ENCODE results near the gene TMC4. TPM values are rescaled to one million over a fixed set of nuclear protein-coding genes. Genes with fewer than 3 reads are reported as not detected.

Gene TMC4
- total and polyA plus RNA-seq, 12 donors = 0.59 to 11.6 (median 2.1) TPM

DNA sequence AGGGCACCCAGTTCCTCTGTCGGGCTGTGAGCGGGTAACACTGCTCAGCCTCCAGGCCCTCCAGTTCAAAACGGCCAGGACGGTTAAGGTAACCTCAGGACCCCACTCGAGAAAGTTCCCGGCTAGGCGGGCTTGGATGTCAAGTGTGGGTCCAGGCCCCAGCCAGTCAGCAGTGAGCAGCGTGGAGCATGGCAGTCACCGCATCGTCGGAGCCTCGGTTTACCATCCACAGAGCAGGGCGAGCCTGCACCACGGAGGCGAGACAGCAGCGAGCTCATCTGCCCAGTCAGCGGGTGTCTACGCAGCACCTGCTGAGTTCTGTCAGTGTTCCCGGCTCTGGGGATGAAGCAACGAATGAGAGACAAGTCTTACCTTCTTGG lies 43.4 kb downstream of the TMC4 start:
- H3K27me3 ChIP-seq = peaks cover 0 to 2% (median 0%) of the 10 kb centered on the region in 7 donors
- no peaks in the 10 kb centered on the region for H3K9me3 ChIP-seq
- WGBS, 2 donors = 97 to 98% methylated on average over 20 of the region's 20 CpGs
- H3K27ac ChIP-seq = no peak overlapping the region
- ATAC-seq (no peak), DNase-seq (no peak)
- no peaks in the 10 kb centered on the region for H3K4me1 ChIP-seq
- H3K4me3 ChIP-seq = no peak overlapping the region
- TF ChIP-seq, protein P1, sequence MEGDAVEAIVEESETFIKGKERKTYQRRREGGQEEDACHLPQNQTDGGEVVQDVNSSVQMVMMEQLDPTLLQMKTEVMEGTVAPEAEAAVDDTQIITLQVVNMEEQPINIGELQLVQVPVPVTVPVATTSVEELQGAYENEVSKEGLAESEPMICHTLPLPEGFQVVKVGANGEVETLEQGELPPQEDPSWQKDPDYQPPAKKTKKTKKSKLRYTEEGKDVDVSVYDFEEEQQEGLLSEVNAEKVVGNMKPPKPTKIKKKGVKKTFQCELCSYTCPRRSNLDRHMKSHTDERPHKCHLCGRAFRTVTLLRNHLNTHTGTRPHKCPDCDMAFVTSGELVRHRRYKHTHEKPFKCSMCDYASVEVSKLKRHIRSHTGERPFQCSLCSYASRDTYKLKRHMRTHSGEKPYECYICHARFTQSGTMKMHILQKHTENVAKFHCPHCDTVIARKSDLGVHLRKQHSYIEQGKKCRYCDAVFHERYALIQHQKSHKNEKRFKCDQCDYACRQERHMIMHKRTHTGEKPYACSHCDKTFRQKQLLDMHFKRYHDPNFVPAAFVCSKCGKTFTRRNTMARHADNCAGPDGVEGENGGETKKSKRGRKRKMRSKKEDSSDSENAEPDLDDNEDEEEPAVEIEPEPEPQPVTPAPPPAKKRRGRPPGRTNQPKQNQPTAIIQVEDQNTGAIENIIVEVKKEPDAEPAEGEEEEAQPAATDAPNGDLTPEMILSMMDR (IDR thresholded peaks at IDR 0.05) = no peak
- peaks cover 4 to 83% (median 50%) of the 10 kb centered on the region in 9 donors for H3K36me3 ChIP-seq
- intact Hi-C loops (cut with DNase I) = no loop called here

DNA sequence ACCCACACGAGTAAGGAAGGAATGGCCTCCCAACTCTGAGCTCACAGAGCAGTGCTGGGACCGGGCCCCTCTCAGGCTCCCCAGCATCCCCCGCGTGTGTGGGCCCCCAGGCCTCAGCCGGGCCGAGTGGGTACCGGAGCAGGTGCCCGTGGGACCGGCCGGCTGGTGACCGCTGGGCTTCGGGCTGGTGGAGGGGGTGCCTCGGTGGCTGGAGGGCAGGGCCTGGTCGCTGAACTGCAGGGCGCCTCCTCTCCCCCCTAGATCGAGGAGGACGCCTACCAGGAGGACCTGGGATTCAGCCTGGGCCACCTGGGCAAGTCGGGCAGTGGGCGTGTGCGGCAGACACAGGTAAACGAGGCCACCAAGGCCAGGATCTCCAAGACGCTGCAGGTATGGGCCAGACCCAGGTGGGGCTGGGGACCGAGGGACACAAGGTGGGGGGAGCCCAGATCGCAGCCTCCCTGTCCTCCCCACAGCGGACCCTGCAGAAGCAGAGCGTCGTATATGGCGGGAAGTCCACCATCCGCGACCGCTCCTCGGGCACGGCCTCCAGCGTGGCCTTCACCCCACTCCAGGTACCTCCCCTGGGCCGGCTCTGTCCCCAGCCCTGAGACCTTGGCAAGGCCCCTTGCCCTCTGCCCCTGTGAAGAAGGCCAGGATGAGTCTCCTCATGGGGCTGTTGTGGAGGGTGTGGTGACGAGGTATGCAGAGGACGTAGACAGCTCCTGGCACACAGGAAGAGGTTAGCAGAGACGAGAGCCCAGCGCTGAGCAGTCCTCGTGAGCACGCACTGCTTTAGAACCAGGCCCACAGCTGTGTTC lies 44.0 kb downstream of the TMC4 start:
- DNase-seq (no peak), ATAC-seq (no peak)
- Histone ChIP-seq H3K27me3 (no peaks in the 10 kb centered on the region), H3K4me1 (no peaks in the 10 kb centered on the region), H3K36me3 (peaks cover 4 to 89% (median 56%) of the 10 kb centered on the region in 9 donors), H3K27ac (no peak overlapping the region), H3K4me3 (no peak overlapping the region), H3K9me3 (no peaks in the 10 kb centered on the region)
- WGBS, 2 donors = 95 to 96% methylated on average over 40 to 41 of the region's 41 CpGs
- TF ChIP-seq, protein P1 (IDR thresholded peaks at IDR 0.05) = no peak
- intact Hi-C loops (cut with DNase I) = no loop called here

DNA sequence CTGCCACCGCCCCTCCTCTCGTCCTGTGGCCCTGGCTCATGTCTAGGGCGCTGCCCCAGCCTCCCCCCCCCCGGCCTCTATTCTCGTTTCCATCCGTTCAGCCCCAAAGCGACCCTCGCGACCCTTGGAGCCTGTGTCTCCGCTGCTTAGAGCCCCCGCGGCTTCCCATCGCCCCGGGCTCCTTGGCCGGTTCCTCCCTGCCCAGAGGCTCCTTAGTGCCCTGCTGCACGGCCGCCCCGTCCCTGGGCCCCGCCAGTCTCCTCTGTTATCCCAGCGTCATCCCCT lies 44.6 kb downstream of the TMC4 start:
- H3K4me1 ChIP-seq = no peaks in the 10 kb centered on the region
- no peak overlapping the region for H3K4me3 ChIP-seq
- H3K27me3 ChIP-seq = no peaks in the 10 kb centered on the region
- H3K36me3 ChIP-seq = peaks cover 4 to 95% (median 62%) of the 10 kb centered on the region in 9 donors
- TF ChIP-seq, protein P1 (IDR thresholded peaks at IDR 0.05) = no peak
- no peaks in the 10 kb centered on the region for H3K9me3 ChIP-seq
- no peak for DNase-seq
- no peak overlapping the region for H3K27ac ChIP-seq
- WGBS, 2 donors = 88 to 95% methylated on average over 12 to 20 of the region's 20 CpGs
- no peak for ATAC-seq
- intact Hi-C loops (cut with DNase I) = no loop called here

DNA sequence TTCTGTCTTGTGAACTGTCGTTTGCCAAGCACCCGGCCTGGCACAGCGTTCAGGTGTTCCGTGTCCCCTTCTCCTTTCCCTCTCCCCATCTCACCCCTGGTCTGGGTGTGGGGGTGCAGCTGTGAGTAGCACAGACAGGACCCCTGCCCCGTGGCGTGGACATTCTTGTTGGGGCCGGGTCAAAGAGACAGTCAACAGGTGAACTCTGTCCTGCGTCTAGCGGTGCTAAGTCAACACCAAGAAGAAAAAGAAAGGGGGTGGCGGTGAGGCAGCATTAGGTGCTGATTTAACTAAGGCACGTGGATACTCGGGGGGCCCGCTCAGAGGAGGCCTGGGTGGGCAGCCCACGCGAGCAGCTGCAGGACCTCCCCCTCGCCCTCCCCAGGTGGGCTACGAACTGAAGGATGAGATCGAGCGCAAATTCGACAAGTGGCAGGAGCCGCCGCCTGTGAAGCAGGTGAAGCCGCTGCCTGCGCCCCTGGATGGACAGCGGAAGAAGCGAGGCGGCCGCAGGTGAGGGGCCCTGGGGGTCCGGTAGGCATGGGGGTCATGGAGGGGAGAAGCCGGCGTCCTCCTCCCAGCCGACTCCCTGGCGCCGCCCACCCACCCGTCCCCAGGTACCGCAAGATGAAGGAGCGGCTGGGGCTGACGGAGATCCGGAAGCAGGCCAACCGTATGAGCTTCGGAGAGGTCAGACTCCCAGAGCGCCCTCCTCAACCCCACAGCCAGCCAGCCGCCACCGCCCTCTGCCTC lies 45.1 kb downstream of the TMC4 start:
- 93 to 94% methylated on average over 39 to 44 of the region's 44 CpGs for WGBS, 2 donors
- Histone ChIP-seq H3K36me3 (peaks cover 4 to 95% (median 67%) of the 10 kb centered on the region in 9 donors), H3K27ac (no peak overlapping the region), H3K4me1 (no peaks in the 10 kb centered on the region), H3K27me3 (no peaks in the 10 kb centered on the region), H3K4me3 (no peak overlapping the region), H3K9me3 (no peaks in the 10 kb centered on the region)
- TF ChIP-seq, protein P1 (IDR thresholded peaks at IDR 0.05) = no peak
- DNase-seq = no peak
- ATAC-seq = no peak
- intact Hi-C loops (cut with DNase I) = no loop called here
